HTERT RPE-1 (cell line): ENCODE measurements around the gene HMX1.

ENCODE experiments used
- in situ Hi-C: fragments of 300-500 bp; cut with MboI; formaldehyde crosslinking; loops from 4 replicates; pipeline ENCODE4 v1.14.3; 2020; ENCODE audit warnings: low sequenced_read_pairs

HMX1 gene

GRCh38 chr4:8821151-8821950, 50.3 kb downstream of the HMX1 start:
- in situ Hi-C loops, result no loop called here

- in situ Hi-C loops, result no loop called here
Observed at GRCh38 chr4:8820178-8821102, 51.2 kb downstream of the HMX1 start.

- in situ Hi-C loops, result no loop called here
Observed at GRCh38 chr4:8819473-8820177, 52.0 kb downstream of the HMX1 start.

DNA sequence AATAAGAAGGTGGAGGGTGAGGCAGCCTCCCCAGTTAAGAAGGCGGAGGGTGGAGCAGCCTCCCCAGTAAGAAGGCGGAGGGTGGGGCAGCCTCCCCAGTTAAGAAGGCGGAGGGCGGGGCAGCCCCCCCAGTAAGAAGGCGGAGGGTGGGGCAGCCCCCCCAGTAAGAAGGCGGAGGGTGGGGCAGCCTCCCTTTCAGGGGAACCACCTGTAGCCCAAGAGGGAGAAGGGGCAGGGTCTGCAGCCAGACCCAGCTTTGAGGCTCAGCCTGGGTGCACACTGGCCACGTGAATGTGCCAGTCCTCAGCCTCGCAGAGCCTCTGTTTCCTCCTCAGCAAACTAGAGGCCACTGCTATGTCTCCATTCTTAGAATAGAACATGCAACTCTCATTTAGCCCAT, 52.6 kb downstream of the HMX1 start:
- in situ Hi-C loops, result no loop called here

DNA sequence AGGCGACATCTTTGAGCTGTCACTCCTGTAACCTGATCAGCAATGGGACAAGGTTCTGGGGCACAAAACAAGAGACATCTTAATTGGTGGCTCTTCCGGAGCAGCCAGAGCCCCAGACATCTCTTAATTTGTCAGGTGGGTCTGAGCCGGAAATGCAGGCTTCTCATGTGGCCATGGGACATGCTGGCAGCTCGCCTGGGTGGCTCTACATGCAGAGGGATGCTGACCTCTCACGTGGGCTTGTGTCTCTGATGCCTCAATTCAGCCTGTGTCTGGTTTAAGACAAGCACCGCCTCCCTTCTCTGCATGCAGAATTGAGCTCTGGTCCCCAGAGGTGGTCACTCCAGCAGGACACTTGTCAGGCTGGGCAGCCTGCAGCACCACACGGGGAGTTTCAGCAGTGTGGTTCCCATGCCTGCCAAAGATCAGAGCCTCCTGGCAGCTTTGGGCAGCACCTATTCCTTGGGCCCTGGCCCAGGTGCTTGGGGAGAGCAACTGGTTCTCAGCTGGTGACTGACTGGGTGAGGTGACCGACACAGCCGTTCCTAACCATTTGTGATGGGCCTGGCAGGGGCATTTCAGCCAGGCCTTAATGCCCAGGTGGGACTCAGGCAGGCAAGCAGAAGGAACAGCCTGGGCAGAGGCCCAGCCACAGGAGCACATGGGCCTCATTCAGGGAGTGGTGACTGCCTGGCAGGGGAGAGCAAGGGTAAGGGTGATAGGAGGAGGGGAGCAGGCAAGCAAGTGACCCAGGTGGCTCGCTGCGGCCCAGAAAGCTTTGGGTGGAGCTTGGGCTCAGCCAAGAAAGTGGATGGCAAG, 53.4 kb downstream of the HMX1 start:
- in situ Hi-C loops, result no loop called here

GRCh38 chr4:8817813-8818062, 53.9 kb downstream of the HMX1 start:
- in situ Hi-C loops, result no loop called here

- in situ Hi-C loops, result no loop called here
Observed at GRCh38 chr4:8817096-8817812, 54.4 kb downstream of the HMX1 start.
